GM21381 (cell line): Measurements from ENCODE around the gene ZBTB45.

ENCODE experiments used
- ATAC-seq: cut with Tn5 transposase; IDR thresholded peaks from one replicate; pipeline ENCODE4 v1.9.1; 2021; ENCODE audit warnings: mild to moderate bottlenecking, moderate library complexity; ENCODE audit not compliant: unreplicated experiment

The ZBTB45 gene

DNA sequence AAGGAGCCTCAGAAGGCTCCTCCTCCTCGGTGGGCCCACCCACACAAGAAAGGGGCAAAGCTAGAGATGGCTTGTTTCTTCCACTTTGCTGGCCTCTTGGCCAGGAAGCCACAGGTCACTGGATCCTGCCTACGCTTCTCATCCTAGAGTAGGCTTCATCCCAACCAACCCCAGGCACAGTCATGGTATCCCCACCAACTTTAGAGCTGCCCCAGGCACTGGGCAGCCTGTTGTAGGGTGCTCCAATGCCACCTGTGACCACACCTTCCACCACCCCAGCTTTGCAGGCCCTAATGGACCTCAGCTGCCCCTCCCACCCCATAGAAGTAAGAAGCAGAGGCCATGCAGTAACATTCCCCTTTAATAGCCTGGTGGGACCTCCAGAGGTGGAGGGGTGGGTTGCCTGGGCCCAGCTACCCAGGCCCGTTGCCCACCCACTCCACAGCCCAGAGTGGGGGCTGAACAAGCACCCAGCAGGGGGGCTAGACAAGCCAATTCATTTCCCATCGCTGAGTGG is 35.8 kb upstream of the ZBTB45 start:
- no peak for ATAC-seq

DNA sequence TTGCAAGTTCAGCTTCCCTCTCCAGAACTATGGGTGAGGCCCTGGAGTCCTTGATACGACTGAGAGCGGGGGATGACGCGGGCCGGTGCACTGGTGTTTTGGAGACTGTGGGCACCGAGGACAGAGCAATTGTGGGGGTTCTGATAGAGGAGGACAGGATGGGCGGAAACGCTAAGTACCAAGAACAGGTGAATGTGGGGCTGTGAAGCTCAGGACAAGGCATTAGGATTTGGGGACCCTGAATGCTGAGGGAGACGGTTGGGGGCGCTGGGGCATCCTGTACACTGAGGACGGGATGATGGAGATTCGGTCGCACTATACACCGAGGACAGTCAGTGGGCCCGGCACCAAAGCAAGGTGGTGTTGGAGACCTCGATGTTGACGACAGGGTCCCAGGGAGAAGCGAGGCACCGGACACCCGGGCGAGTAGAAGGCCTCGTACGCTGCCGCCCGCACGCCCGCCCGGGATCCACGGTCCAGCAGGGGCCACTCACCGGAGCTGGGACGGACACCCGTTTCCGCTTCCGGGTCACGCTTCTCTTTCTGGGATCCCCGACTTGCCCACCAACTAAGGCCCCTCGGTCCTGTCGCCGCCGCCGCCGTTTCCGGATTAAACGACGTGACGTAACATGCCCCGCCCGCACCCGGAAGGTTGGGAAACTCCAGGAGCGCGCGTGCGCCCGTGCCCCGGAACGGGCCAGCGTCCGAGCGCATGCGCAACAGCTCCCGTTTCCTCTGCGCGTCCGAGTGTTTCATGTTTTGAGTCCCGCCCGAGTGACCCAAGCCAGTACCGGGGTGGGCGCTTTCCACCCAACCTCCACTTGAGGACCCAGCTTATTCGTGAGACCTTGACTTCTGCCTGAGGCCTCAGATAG is 35.1 kb upstream of the ZBTB45 start, which contains the start of gene CHMP2A:
Gene CHMP2A (minus strand): TSS at position 612 of the 875 bp plus-strand sequence. CDS start 893 bp downstream, outside the sequence.
- ATAC-seq = peak; percentile 38

DNA sequence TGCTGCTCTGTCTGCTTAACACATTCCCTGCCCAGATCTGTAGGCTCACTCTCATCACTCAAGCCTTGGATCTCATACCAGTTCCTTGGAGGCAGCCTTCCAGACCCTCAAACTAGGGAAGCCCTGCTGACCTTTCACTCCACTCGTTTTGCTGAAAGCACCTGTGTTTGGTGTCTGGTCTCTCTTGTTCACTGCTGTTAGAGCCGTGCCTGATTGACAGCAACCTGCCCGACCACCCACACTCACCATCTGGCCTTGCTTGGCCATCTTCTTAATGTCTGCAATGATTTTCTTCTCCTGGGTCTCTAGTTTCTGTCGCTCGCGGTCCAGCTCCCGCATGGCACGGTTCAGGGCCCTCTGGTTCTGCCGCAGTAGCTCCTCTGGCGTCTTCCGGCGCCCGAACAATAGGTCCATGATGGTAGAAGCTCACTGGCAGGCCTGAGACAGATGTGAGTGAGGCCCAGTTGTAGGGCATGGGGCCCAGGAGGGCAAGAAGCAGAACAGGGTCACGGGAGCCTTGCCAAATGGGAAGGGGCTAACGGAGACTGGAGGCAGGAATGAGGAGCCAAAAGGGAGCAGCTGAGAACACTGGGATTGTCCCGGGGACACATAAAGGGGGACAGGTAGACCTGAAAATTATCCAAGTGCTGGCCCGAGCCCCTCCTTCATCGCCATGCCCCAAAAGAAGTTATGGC is 34.3 kb upstream of the ZBTB45 start:
- ATAC-seq = no peak

DNA sequence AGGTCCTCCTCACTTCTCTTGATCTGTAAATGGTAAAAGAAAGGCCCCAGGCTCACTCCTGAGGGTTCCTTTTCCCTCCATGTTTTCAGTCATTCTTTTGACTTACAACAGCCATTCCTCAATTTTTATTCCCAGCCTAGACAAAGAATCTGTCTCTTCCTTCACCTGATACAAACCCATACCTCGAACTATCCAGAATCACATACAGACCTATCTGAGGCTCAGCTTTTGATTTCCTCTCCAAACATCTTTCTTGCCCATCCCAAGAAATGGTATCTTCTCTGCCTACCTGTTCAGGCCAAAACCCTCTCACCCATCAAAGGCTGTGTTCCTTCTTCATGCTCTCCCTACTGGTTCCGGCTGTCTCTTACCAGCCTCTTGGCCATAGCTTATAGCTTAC is 33.0 kb upstream of the ZBTB45 start:
- no peak for ATAC-seq

DNA sequence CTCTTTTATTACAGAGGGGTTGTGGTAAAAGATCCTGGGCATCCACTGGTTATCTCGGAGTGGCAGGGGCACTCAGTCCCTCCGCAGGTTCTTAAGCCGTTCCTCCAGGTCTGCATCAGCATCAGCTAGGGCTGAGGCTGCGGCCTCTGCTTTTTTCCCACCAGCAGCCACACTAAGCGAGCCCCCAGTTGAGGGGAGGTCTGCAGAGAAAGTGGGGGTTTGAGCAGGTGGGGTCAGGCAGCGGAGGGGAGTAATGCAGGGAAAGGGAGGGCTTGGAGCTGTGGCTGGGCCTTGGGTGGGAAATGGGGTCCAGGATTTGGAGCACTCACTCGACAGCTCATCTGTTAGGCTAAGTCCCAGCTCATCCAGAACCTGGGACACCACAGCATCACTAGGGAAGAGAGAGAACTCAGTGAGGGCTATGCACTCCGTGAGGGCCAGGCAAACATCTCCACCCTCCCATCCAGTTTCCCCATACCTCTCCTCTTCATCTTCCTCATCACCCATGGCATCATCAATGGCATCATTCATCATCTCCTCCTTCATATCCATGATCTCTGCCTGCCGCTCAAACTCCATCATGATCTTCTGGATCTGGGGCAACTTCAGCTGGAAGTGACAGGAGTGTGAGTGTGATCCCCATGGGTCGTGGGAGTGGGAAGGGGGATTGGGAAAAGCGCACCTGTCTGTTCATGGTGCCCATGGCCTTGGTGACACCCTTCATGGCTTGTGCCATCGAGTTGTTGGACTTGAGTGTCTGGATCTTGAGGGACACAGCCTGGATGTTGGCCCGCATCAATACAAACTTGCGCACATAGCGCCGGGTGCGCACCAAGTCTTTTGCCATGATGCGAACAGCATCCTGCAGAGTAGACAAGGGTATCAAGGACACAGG is 32.2 kb upstream of the ZBTB45 start:
- ATAC-seq = no peak

DNA sequence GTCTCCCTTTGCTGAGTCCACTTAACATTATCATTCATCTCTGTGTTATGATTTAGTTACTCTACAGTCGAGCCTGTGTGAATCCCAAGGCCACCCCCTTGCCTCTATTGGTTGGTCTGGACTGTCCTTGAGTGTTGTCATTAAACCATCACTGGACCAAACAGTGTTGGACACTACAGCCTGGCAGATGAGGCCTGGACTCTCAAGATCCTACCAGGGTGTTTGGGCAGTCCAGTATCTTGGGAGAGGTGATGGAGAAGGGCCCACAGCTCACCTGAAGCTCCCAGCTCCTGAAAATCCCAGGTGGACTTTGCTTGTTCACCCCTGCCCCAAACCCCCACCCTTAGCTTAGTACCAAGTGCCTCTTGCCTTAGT is 31.5 kb upstream of the ZBTB45 start:
- ATAC-seq = no peak

DNA sequence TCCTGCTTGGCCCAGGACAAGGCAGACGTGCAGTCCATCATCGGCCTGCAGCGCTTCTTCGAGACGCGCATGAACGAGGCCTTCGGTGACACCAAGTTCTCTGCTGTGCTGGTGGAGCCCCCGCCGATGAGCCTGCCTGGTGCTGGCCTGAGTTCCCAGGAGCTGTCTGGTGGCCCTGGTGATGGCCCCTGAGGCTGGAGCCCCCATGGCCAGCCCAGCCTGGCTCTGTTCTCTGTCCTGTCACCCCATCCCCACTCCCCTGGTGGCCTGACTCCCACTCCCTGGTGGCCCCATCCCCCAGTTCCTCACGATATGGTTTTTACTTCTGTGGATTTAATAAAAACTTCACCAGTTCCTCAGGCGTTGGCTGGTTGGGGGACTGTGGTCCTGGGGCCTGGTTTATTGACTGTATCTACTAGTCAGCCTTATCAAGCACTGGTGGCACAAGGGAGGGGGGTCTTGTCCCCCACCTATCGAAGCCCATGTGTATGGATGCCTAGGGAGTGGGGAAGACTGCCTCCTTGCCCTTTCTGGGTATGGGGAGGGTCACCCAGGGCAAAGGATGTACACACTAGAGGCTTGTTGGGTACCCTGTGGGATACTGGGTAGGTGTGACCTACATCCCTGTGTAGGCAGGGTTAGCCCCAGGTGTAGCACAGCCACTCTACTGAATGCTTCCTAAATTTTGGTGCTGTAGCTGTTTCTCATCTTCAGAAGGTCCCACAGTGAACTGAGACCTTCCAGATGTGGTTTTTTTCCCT is 30.9 kb upstream of the ZBTB45 start:
- ATAC-seq = no peak

DNA sequence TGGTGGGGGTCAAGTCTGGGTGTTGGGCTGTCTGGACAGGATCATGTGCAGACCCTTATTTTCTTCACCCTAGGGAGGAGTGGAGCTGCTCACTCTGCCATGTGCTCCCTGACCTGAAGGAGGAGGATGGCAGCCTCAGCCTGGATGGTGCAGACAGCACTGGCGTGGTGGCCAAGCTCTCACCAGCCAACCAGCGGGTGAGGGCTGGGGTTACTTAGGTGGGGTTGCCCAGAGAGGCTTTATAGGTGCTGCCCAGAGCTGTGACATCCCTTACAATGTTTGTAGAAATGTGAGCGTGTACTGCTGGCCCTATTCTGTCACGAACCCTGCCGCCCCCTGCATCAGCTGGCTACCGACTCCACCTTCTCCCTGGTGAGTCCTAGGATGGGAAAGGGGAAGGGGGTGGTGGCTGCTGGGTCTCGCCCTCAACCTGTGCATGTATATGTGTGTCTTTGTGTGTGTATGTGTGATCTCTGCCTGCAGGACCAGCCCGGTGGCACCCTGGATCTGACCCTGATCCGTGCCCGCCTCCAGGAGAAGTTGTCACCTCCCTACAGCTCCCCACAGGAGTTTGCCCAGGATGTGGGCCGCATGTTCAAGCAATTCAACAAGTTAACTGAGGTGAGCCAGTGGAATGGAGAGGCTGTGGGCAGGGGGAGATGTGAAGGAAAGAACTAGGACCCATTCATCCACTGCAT is 30.2 kb upstream of the ZBTB45 start:
- no peak for ATAC-seq

DNA sequence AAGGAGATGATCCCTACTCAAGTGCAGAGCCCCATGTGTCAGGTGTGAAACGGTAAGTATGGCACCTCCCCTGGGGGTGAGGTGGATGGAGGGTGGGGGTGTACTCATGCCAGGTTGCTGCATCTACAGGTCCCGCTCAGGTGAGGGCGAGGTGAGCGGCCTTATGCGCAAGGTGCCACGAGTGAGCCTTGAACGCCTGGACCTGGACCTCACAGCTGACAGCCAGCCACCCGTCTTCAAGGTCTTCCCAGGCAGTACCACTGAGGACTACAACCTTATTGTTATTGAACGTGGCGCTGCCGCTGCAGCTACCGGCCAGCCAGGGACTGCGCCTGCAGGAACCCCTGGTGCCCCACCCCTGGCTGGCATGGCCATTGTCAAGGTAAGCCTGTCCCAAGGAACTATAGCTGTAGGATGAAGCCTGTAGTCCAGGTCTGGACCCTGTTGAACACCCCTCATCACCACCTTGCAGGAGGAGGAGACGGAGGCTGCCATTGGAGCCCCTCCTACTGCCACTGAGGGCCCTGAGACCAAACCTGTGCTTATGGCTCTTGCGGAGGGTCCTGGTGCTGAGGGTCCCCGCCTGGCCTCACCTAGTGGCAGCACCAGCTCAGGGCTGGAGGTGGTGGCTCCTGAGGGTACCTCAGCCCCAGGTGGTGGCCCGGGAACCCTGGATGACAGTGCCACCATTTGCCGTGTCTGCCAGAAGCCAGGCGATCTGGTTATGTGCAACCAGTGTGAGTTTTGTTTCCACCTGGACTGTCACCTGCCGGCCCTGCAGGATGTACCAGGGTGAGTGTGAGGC is 29.5 kb upstream of the ZBTB45 start:
- ATAC-seq = no peak

DNA sequence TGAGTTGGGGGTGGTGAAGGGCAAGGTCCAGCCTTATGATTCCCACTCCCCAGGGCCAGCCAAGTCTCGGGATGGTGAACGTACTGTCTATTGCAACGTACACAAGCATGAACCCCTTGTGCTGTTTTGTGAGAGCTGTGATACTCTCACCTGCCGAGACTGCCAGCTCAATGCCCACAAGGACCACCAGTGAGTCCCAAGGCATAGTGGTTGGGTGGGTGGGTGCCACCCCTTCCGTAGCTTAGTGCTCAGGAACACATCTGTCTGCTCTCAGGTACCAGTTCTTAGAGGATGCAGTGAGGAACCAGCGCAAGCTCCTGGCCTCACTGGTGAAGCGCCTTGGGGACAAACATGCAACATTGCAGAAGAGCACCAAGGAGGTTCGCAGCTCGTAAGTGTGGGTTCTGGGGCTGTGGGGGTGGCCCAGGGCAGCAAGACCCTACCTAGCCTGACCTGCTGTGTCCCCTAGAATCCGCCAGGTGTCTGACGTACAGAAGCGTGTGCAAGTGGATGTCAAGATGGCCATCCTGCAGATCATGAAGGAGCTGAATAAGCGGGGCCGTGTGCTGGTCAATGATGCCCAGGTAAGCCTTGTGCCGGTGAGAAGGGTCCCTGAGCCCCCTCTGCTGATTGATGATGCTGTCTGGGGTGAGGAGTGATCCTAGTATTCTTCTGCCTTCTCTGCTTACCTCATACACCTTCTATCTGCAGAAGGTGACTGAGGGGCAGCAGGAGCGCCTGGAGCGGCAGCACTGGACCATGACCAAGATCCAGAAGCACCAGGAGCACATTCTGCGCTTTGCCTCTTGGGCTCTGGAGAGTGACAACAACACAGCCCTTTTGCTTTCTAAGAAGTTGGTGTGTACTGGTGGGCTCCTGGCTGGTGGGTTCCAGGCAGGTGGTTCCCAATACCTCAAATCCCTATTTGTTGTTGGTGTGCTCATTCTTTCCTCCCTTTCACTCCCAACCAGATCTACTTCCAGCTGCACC is 28.0 kb upstream of the ZBTB45 start:
- ATAC-seq = no peak

DNA sequence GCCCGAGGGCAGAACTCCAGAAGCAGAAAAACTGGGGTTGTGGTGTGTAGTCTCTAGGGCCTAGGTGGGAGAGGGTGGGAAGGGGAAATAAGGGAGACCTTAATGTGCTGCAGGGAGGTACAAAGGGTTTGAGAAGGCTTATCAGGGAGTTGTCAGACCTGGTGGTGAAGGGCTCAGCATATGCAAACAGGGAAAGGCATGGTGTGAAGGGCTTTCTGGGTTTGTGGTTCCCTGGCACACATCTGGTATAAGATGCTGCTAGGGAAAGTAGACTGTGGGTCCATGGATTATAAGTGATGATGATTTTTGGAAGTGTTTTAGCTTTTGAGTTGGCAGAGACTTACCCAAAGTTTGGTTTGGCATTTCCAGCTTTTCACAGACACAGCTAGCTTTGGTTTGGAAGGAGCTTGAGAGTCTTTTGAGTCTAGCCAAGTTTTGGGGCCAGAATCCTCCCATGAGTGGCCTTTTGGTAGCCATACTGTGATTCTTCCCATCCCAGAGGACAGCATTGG is 26.5 kb upstream of the ZBTB45 start:
- no peak for ATAC-seq

DNA sequence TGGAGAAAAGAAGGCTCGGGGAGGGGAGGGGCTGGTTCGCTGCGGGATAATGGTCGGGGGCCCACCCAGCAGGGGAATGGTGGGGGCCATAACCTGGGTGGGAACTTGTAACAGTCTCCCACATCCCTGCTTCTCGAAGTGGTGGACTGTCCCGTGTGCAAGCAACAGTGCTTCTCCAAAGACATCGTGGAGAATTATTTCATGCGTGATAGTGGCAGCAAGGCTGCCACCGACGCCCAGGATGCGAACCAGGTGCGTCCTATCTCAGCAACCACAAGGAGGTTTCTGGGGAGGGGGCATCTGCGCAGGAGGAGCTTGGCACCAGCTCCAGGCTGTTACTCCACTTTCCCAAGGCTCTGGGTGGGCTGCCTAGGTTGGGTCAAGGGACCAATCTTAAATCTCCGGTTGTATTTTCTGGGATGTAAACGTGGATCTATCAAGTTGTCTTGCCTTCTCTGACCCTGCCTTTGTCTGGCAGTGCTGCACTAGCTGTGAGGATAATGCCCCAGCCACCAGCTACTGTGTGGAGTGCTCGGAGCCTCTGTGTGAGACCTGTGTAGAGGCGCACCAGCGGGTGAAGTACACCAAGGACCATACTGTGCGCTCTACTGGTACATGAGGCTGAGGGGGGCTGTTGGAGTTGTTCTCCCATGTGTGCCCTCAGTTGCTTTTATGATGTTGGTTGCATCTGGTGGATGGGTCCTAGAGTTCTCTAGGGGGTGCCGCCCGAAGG is 25.8 kb upstream of the ZBTB45 start:
- ATAC-seq = no peak

DNA sequence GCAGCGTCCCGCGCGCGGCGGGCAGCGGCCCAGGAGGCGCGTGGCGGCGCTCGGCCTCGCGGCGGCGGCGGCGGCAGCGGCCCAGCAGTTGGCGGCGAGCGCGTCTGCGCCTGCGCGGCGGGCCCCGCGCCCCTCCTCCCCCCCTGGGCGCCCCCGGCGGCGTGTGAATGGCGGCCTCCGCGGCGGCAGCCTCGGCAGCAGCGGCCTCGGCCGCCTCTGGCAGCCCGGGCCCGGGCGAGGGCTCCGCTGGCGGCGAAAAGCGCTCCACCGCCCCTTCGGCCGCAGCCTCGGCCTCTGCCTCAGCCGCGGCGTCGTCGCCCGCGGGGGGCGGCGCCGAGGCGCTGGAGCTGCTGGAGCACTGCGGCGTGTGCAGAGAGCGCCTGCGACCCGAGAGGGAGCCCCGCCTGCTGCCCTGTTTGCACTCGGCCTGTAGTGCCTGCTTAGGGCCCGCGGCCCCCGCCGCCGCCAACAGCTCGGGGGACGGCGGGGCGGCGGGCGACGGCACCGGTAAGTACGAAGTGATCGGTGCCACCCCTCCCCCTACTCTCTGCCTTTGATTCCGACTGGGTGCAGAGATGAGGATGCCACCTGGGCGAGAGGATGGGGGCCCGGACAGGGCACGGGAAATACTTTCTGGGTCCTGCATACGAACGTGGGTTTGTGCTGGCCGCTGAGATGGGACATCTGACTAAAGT is 25.1 kb upstream of the ZBTB45 start:
- peak; percentile 52 for ATAC-seq

DNA sequence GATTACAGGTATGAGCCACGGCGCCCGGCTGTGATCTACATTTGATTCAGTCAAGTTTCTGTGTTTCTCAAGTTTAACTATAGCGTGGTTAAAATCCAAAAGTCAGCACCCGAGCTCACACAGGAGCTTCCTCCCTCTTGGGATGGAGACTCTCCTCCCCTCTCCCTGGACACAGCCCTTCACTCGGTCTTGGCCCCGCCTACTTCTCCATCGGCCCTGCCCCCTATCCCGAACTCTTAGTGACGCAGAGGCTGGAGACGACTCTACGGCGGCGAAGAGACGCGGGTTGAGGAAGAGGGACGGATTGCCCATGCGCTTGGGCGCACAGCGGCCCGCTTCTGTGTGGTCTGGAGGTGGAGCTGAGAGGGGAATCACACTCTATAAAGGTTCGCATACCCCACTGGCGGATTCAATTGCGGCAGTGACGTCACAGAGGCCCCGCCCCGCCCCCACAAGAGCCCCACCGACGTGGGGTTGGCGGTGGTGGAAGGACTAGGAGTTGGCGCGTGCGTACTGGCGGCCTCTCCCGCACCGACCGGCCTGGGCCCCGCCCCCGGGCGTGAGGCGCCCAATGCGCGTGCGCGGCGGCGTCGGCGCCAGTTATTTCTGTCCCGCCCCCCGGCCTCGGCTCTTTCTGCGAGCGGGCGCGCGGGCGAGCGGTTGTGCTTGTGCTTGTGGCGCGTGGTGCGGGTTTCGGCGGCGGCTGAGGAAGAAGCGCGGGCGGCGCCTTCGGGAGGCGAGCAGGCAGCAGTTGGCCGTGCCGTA is 24.4 kb upstream of the ZBTB45 start, which contains the start of gene TRIM28:
Gene TRIM28 (plus strand): TSS at position 239 of the 765 bp plus-strand sequence. CDS start 694 bp downstream, outside the sequence.
- peak; percentile 76 for ATAC-seq
